ENCODE results near the gene DUSP7.

DUSP7 gene

GRCh38 chr3:52067046-52067445, 10.7 kb upstream of the DUSP7 start:
- no peak for DNase-seq

DNA sequence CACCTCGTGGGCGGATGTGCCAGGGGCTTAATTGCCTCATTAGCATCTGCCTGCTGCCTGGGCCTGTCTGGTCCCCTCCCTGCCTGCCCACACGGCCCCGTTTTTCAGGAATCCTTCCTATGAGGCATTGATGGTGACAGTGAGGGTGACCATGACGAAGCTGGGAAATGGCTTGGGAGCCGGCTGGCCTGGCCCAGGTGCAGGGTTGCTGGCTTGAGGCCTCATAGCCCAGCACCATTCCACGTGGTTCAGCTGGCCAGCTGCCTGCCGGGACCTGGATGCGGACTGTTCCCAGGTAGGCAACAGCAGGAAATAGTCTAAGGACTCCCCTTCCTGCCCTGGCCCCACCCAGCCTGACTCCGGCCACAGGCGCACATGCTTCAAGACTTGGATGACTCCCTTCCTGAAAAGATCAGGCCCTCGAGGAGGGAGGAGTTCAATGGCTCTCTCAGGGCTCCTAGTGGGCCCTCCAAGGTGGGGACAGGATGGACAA, 8.9 kb upstream of the DUSP7 start:
- no peak for DNase-seq

- no peak for DNase-seq
Observed at GRCh38 chr3:52064561-52064960, 8.2 kb upstream of the DUSP7 start.

- DNase-seq = no peak
Observed at GRCh38 chr3:52063026-52063723, 6.8 kb upstream of the DUSP7 start.

DNA sequence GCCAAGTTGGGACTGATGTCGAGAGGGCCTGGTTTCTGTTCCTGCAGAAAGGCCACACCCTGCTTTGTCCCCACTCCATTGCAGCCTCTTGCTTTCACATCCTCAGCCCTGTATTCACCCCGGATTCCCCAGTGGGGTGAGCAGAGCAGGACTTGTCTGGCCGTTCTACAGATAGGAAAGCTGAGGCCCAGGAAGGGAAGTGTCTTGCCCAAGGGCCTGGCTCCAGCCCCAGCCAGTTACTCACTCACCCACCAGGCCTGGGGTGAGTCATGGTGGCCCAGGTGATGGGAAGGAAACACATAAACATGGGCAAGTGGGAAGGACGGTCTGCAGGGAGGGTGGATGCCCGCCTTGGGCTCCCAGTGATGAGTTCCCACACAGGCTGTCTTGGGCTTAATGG, 6.1 kb upstream of the DUSP7 start:
- no peak for DNase-seq

DNA sequence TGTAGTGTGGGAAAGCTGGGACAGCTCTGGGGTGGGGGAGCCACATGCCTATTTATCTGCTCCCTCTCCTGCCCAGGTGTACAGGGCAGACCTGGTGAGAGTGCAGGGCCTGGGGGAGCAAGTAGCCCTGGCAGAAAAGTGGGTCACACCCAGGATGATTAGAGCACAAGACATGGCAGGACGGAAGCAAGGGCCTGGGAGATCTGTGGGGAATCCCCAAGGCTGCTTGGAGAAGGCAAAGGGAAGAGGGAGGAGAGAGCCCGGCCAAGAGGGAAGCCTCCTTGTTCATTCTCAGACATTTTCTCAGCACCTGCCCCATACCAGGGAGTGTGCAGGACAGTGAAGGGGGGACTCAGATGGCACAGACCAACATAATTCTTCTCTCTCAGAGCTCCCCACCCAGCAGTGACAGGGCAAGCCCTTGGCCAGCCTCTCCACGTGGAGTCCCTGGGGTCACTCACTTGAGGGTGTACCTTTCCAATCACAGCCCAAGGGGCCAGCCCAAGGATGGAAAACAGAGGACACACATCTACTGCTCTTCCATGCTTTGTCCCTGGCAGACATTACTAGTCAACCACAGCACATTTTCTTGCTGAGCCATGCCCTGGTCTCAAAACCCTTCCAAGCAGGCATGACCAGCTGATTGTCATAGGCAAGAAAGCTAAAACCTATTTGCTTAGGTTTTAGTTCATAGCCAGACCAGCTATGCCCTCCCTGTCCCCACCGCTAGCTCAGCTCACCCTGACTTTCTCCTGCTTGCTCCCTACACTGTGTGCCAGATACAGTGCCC, 4.9 kb upstream of the DUSP7 start:
- no peak for DNase-seq

DNA sequence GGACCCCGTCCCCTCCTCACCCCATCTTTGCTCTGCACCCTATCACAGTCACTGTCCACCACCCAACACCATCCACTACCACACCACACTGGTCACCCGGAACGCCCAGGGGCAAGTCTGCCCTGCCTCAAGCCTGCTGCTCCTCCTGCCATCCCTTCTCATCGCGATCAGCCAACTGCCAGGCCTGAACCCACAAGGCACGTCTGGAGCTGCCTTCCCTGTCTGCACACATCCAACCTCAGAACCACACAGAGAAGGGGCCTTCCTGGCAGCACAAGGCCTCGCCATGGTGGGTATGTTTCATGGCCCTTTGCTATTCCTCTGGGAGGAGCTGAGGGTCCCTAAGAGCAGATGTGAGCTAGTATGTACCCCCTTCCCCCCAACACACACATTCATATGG, 3.4 kb upstream of the DUSP7 start:
- no peak for DNase-seq

GRCh38 chr3:52057812-52058495, 1.6 kb upstream of the DUSP7 start:
- no peak for DNase-seq

GRCh38 chr3:52056968-52057811, 819 bp upstream of the DUSP7 start:
- peak; percentile 97 for DNase-seq

- peak; percentile 63 for DNase-seq
Observed at GRCh38 chr3:52055537-52056351, 627 bp downstream of the DUSP7 start.

DNA sequence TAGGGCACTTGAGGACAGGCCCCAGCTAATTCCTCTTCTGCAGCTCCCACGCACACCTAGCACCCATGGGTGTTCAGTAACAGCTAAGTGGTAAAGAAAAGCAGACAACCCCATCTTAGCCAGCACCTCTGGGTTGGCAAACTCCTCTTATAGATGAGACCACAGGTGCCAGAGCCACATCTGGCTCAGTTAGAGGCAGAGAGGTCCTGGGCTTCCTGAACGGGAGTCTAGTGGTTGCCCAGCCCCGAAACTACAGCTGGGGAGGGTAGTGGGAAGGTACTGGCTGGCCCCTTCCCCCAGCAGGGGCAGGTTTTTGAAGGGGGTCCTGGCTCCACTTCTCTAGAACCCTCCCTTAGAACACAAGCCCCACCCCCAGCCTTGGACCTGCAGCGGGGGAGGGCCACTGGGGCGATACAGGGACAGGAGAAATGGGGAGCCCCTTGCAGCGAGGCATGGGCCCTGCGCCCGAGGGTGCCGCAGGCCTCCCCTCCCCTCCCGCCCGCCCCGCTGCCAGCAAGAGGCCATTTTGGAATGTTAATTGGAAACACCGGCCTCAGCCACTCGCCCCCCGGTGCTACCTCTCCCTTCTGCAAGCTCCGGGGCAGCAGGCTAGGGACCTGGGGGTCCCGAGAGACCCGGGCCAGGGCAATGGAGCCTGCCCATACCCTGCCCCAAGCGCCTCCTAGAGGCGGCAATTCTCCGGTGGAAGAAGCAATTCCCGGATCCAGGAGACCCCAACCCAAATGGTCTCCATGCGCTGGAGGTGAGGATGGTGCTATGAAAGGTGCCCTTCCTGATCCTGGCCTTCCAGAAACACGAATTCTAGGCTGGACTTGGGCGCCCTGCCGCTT, 1.5 kb downstream of the DUSP7 start:
- DNase-seq = no peak

DNA sequence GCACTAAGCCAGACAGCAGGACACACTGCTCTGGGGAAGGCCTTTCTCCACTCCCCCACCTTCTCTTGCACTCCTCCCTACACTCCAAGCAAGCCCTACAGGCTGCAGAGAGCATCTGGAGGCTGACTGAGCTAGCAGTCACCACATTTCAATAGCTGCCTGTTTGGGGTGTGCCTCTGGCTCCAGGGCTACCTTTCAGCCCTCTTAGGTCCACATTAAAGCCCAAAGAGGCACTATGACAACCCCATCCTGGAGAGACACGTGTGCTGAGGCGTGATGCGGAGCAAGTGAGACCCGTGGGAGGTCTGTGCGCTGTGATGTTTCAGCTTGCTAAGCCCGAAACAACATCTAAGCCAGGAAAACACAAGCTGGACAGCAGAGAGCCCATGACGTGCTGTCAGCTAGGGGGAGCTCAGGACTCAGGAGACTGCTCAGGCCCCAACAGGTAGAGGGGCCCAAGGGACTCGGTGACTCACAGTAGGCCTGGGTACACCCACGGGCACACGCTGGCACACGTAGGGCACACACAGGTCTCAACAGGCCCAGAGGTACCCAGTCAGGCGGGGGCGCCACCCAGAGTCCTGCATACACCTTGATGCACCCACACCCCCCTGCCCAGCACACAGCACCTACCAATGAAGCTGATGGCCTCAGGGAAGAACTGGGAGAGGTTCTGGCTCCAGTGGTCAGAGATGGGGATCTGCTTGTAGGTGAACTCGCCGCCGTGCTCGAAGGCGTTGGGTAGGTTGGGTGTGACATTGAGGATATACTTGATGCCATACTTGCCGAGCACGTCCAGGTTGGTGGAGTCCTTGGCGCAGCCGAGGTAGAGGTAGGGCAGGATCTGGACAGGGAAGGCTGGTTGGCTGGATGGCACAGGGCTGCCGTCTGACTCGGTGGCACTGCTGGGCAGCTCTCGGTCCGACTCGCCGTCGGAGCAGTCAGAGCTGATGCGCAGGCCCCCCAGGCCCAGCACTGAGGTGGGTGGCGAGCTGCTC, 2.8 kb downstream of the DUSP7 start:
- no peak for DNase-seq

DNA sequence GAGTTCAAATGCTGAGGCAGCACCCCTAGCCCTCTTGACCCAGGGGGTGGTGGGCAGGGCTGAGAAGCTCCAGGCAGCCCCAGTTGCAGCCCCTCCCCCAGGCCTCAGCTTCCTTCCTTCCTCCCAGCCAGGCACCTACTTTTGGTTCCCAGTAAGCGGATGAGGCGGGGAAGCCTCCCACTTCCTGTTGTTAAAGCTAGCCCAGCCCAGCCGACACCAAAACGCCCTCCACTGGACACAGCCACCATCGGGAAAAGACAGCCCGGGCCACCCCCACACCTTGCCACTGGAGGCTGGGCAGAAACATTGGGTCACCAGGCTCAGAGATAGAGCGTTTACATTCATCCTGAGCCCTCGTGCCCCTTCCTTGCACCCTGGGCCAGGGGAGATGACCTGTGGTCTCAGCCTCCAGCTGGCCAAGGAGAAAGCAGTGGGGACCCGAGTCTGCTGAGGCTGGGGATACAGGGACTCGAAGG, 3.5 kb downstream of the DUSP7 start:
- peak; percentile 46 for DNase-seq

- DNase-seq = no peak
Observed at GRCh38 chr3:52051444-52051843, 4.9 kb downstream of the DUSP7 start.

DNA sequence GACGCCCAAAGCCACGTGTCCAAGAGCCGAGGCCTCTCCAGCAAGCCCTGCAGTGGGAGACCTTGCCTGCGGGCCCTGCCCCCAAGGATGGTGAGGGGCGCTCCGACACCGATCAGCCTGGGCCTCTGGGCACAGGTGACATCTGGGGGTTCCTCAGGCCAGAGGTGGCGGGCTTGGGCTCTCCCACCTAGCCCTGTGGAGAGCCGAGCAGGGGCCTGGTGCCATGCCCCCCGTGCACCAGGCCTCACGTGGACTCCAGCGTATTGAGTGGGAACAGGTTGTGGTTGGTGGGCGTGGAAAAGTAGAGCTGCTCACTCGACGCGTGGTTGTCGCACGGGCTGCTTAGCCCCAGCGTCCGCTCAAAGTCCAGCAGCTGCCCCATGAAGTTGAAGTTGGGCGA, 5.8 kb downstream of the DUSP7 start:
- DNase-seq = no peak

- no peak for DNase-seq
Observed at GRCh38 chr3:52049503-52049902, 6.9 kb downstream of the DUSP7 start.

DNA sequence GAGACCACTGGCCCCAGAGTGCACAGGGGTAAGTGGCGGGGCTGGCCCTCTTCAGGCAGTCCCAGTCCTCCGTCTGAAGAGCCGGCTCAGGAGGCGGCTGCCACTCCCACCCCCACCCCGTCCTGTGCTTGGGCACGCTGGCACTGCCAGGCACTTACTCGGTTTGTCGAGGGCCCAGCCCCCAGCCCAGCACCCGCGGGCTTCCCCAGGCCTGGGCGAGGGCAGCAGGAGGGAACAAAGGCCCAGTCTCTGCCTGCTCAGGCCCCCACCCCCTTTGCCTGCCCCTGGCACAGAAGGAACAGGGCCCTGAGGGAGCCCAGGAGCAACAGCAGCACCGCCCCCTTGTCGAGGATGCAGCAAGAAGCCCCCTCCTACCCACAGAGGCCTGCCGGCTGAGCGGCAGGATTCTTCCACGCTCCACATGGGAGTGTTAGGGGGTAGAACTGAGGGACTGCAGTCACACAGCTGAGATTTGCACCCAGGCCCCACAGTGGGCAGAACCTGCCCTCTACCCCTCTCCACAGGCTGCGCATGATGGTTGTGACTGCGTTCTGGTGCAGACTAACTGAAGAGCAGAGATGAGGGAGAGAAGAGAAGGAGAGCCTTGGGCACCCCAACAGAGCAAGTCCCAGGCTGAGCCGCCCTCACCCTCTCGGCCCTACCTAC, 8.9 kb downstream of the DUSP7 start:
- no peak for DNase-seq

- no peak for DNase-seq
Observed at GRCh38 chr3:52046902-52047239, 9.5 kb downstream of the DUSP7 start.
